Omental fat pad (tissue), 4 donors: ENCODE results near the gene WRNIP1. TPM values are rescaled to one million over a fixed set of nuclear protein-coding genes. Genes with fewer than 3 reads are reported as not detected.

Experiments
- ATAC-seq: fragments of 150-250 bp; one replicate; pipeline ENCODE4 v1.9.1; 2016; ENCODE audit warnings: mild to moderate bottlenecking, moderate library complexity; ENCODE audit not compliant: low FRiP score
- DNase-seq: peaks from one replicate; pipeline ENCODE4 v3.0.0-alpha.2; 2019; ENCODE audit warnings: low spot score
- CTCF ChIP-seq, 3 donors: fragments of 450-650 bp; IDR thresholded peaks; one replicate each; pipeline ENCODE4 v1.5.1; 2016 to 2017; ENCODE audit warnings: antibody characterized with exemption in 3 of 3, mild to moderate bottlenecking in 3 of 3, moderate library complexity in 2 of 3
- total RNA-seq, 4 donors: library from RNA; depleted of rRNA; stranded (reverse); fragments of >200 nt; gene quantifications; one replicate each; pipeline ENCODE4 v1.1.0, GENCODE V29; 2016

The WRNIP1 gene
- total RNA-seq, 4 donors from 2014 or later: 31.6 to 66.4 (median 46.1) TPM

GRCh38 chr6:2725364-2725988, 39.7 kb upstream of the WRNIP1 start:
- no peak for DNase-seq
- no peak for TF ChIP-seq CTCF (IDR thresholded peaks at IDR 0.05)
- ATAC-seq: no peak

GRCh38 chr6:2725999-2726567, 39.1 kb upstream of the WRNIP1 start:
- no peak for TF ChIP-seq CTCF (IDR thresholded peaks at IDR 0.05)
- peak; percentile 59 for ATAC-seq
- no peak for DNase-seq

- ATAC-seq (no peak), DNase-seq (no peak)
- TF ChIP-seq CTCF (IDR thresholded peaks at IDR 0.05): no peak
These were observed 35.3 kb upstream of the WRNIP1 start for GRCh38 chr6:2729921-2730320.

GRCh38 chr6:2730353-2731107, 34.7 kb upstream of the WRNIP1 start:
- DNase-seq: no peak

GRCh38 chr6:2731281-2731909, 33.8 kb upstream of the WRNIP1 start:
- no peak for DNase-seq
- no peak for TF ChIP-seq CTCF (IDR thresholded peaks at IDR 0.05)
- no peak for ATAC-seq

More at GRCh38 chr6:2730353-2731107, 34.7 kb upstream of the WRNIP1 start:
- no peak for ATAC-seq
- TF ChIP-seq CTCF (IDR thresholded peaks at IDR 0.05): no peak

- ATAC-seq (no peak), DNase-seq (no peak)
- no peak for TF ChIP-seq CTCF (IDR thresholded peaks at IDR 0.05)
These were observed 32.6 kb upstream of the WRNIP1 start for GRCh38 chr6:2732503-2733089.
